Liver (tissue), 9 donors: Measurements from ENCODE around the gene GUCY2D. TPM values are rescaled to one million over a fixed set of nuclear protein-coding genes. Genes with fewer than 3 reads are reported as not detected.

Experiments
- DNase-seq: peaks from one replicate; pipeline ENCODE4 v3.0.0-alpha.2; 2017; ENCODE audit warnings: low spot score
- H3K27ac ChIP-seq, 2 donors: one replicate each; pipeline ENCODE4 v1.7.0; 2013; ENCODE audit warnings: inconsistent platforms in 2 of 2, low read length in 2 of 2, control low read depth in 1 of 2, low read depth in 1 of 2, mild to moderate bottlenecking in 1 of 2
- H3K27me3 ChIP-seq, 4 donors: one replicate each; pipeline versions ENCODE4 v1.6.1 to v1.7.0; 2013; ENCODE audit warnings: low read length in 3 of 4, inconsistent platforms in 1 of 4, mild to moderate bottlenecking in 1 of 4, moderate library complexity in 1 of 4; ENCODE audit not compliant: control insufficient read depth in 4 of 4, insufficient read depth in 4 of 4
- H3K36me3 ChIP-seq, 4 donors: one replicate each; pipeline versions ENCODE4 v1.6.1 to v1.7.0; 2013; ENCODE audit warnings: low read length in 3 of 4, mild to moderate bottlenecking in 3 of 4, low read depth in 1 of 4, moderate library complexity in 1 of 4; ENCODE audit not compliant: control insufficient read depth in 4 of 4, insufficient read depth in 3 of 4
- H3K4me1 ChIP-seq, 4 donors: one replicate each; pipeline versions ENCODE4 v1.6.1 to v1.7.0; 2013; ENCODE audit warnings: low read length in 3 of 4, mild to moderate bottlenecking in 3 of 4, moderate library complexity in 1 of 4; ENCODE audit not compliant: control insufficient read depth in 4 of 4, insufficient read depth in 4 of 4
- H3K4me3 ChIP-seq, 3 donors: one replicate each; pipeline versions ENCODE4 v1.6.1 to v1.7.0; 2013; ENCODE audit warnings: low read length in 3 of 3, control low read depth in 1 of 3, low read depth in 1 of 3, mild to moderate bottlenecking in 1 of 3
- H3K9ac ChIP-seq, 2 donors: one replicate each; pipeline ENCODE4 v1.7.0; 2013; ENCODE audit warnings: low read length in 2 of 2, mild to moderate bottlenecking in 2 of 2, moderate library complexity in 2 of 2, control low read depth in 1 of 2, low read depth in 1 of 2
- H3K9me3 ChIP-seq, 4 donors: one replicate each; pipeline versions ENCODE4 v1.6.1 to v1.7.0; 2013; ENCODE audit warnings: low read length in 3 of 4; ENCODE audit not compliant: control insufficient read depth in 4 of 4
- ATF3 ChIP-seq: IDR thresholded peaks from 2 replicates; pipeline ENCODE4 v1.6.1; 2016; ENCODE audit warnings: antibody characterized with exemption
- FOXA1 ChIP-seq: IDR thresholded peaks from 2 replicates; pipeline ENCODE4 v1.6.1; 2016; ENCODE audit warnings: antibody characterized with exemption
- FOXA2 ChIP-seq: IDR thresholded peaks from 2 replicates; pipeline ENCODE4 v1.6.1; 2016; ENCODE audit warnings: antibody characterized with exemption
- GABPA ChIP-seq, 2 donors: IDR thresholded peaks in 1 of 2; conservative IDR thresholded peaks in 1 of 2; 2 replicates each; pipeline ENCODE4 v1.6.1; 2016; ENCODE audit warnings: antibody characterized with exemption in 2 of 2, mild to moderate bottlenecking in 1 of 2, moderate library complexity in 1 of 2
- HNF4A ChIP-seq, 2 donors: conservative IDR thresholded peaks; 2 replicates each; pipeline ENCODE4 v1.6.1; 2016; ENCODE audit warnings: antibody characterized with exemption in 2 of 2, mild to moderate bottlenecking in 2 of 2
- HNF4G ChIP-seq: IDR thresholded peaks from 2 replicates; pipeline ENCODE4 v1.6.1; 2016; ENCODE audit warnings: antibody characterized with exemption
- JUND ChIP-seq, 2 donors: IDR thresholded peaks; 2 replicates each; pipeline ENCODE4 v1.6.1; 2016; ENCODE audit warnings: antibody characterized with exemption in 2 of 2
- NR2F2 ChIP-seq: IDR thresholded peaks from 2 replicates; pipeline ENCODE4 v1.6.1; 2016; ENCODE audit warnings: antibody characterized with exemption
- RAD21 ChIP-seq, 2 donors: IDR thresholded peaks; 2 replicates each; pipeline ENCODE4 v1.6.1; 2016; ENCODE audit warnings: antibody characterized with exemption in 2 of 2, mild to moderate bottlenecking in 2 of 2
- REST ChIP-seq: IDR thresholded peaks from 2 replicates; pipeline ENCODE4 v1.6.1; 2016; ENCODE audit warnings: antibody characterized with exemption, mild to moderate bottlenecking
- RXRA ChIP-seq, 2 donors: IDR thresholded peaks; 2 replicates each; pipeline ENCODE4 v1.6.1; 2017 to 2018; ENCODE audit warnings: antibody characterized with exemption in 2 of 2, mild to moderate bottlenecking in 1 of 2
- SP1 ChIP-seq: IDR thresholded peaks from 2 replicates; pipeline ENCODE4 v1.6.1; 2018; ENCODE audit warnings: antibody characterized with exemption, mild to moderate bottlenecking
- TAF1 ChIP-seq: conservative IDR thresholded peaks from 2 replicates; pipeline ENCODE4 v1.6.1; 2016; ENCODE audit warnings: antibody characterized with exemption, mild to moderate bottlenecking
- YY1 ChIP-seq: IDR thresholded peaks from 2 replicates; pipeline ENCODE4 v1.6.1; 2016; ENCODE audit warnings: antibody characterized with exemption, mild to moderate bottlenecking
- ZBTB33 ChIP-seq: IDR thresholded peaks from 2 replicates; pipeline ENCODE4 v1.6.1; 2016; ENCODE audit warnings: antibody characterized with exemption
- WGBS: extraction: QIAGEN DNeasy Blood & Tissue Kit; methylation state at CpG from one replicate; pipeline ENCODE4 v1.1.7; 2013; 5-methylcytosine and 5-hydroxymethylcytosine counted together
- polyA plus RNA-seq, 2 donors: library from polyadenylated mRNA; stranded (reverse) in 1 of 2; unstranded in 1 of 2; fragments of 200-250 nt in 1 of 2; fragments of >200 nt in 1 of 2; fragmentation: Nextera tagmentation in 1 of 2; extraction: Ambion mirVana in 1 of 2; gene quantifications; one replicate each; pipeline versions ENCODE4 v1.2.1 to v1.2.3, GENCODE V29; 2013 to 2015
- total RNA-seq, 2 donors: library from RNA; depleted of rRNA; stranded (reverse); fragments of >200 nt; gene quantifications; one replicate each; pipeline ENCODE4 v1.2.3, GENCODE V29; 2014
- TF ChIP-seq, protein P1 (sequence below): fragments of 150-350 bp; IDR thresholded peaks from 2 replicates; pipeline ENCODE4 v1.5.1; 2017; ENCODE audit warnings: improper control_type of control experiment, low read depth, low read length; ENCODE audit not compliant: missing input control
- TF ChIP-seq, protein P2 (sequence below): IDR thresholded peaks from 2 replicates; pipeline ENCODE4 v1.6.1; 2016; ENCODE audit warnings: antibody characterized with exemption
- donor health status: healthy.
- donor health status: healthy.
- donor health status: healthy.
- donor health status: healthy.
- donor health status: healthy.

The GUCY2D gene
- total and polyA plus RNA-seq, 4 donors = 0.09 to 0.14 TPM; not detected in 2

DNA sequence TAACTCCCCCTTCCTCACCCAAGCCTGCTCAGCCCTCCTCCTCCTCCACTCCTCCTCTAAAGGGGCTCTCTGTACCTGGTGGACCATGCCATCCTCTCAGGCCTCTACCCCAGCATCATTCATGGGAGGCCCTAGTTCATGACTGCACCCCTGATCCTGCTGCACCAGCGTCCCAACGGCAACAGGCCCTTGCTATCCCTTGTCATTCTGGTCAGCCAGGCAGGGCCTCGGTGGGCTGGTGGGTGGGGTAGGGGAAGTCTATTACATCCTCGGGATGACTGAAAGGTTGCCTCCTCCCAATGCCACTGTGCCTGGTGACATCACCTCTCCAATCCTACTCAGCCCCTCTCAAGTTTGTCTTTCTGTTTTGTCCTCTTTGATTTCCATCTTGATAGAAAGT is 65.4 kb downstream of the GUCY2D start:
- WGBS = 33% methylated on average over 4 of the region's 4 CpGs

GRCh38 chr17:8068736-8069586 is 66.5 kb downstream of the GUCY2D start:
- Histone ChIP-seq H3K9ac (no peak overlapping the region), H3K9me3 (no peaks in the 10 kb centered on the region), H3K27ac (no peak overlapping the region)

More for the DNA sequence above, 65.4 kb downstream of the GUCY2D start:
- Histone ChIP-seq H3K27ac (no peak overlapping the region), H3K9ac (no peak overlapping the region), H3K4me1 (peaks cover 3 to 12% (median 4%) of the 10 kb centered on the region in 4 donors), H3K27me3 (peaks cover 4 to 42% (median 8%) of the 10 kb centered on the region in 4 donors), H3K9me3 (no peaks in the 10 kb centered on the region), H3K4me3 (no peak overlapping the region), H3K36me3 (no peaks in the 10 kb centered on the region)
- no peak for DNase-seq
- TF ChIP-seq SP1 (no peak), HNF4G (no peak), YY1 (no peak), FOXA1 (no peak), GABPA (IDR thresholded peaks at IDR 0.05 in 1 of 2, conservative IDR thresholded peaks at IDR 0.05 in 1 of 2) (no peak), RAD21 (IDR thresholded peaks at IDR 0.05) (no peak), NR2F2 (no peak)
- TF ChIP-seq, protein P1, sequence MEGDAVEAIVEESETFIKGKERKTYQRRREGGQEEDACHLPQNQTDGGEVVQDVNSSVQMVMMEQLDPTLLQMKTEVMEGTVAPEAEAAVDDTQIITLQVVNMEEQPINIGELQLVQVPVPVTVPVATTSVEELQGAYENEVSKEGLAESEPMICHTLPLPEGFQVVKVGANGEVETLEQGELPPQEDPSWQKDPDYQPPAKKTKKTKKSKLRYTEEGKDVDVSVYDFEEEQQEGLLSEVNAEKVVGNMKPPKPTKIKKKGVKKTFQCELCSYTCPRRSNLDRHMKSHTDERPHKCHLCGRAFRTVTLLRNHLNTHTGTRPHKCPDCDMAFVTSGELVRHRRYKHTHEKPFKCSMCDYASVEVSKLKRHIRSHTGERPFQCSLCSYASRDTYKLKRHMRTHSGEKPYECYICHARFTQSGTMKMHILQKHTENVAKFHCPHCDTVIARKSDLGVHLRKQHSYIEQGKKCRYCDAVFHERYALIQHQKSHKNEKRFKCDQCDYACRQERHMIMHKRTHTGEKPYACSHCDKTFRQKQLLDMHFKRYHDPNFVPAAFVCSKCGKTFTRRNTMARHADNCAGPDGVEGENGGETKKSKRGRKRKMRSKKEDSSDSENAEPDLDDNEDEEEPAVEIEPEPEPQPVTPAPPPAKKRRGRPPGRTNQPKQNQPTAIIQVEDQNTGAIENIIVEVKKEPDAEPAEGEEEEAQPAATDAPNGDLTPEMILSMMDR = no peak

GRCh38 chr17:8069587-8069860 is 67.1 kb downstream of the GUCY2D start:
- DNase-seq = no peak
- Histone ChIP-seq H3K4me3 (no peak overlapping the region), H3K27me3 (peaks cover 3 to 41% (median 12%) of the 10 kb centered on the region in 4 donors), H3K4me1 (peaks cover 4 to 20% (median 6%) of the 10 kb centered on the region in 4 donors), H3K36me3 (no peaks in the 10 kb centered on the region), H3K9me3 (no peaks in the 10 kb centered on the region), H3K9ac (no peak overlapping the region), H3K27ac (no peak overlapping the region)
- WGBS = 77% methylated on average over 3 of the region's 3 CpGs
- TF ChIP-seq ZBTB33 (no peak), SP1 (no peak), FOXA1 (no peak), REST (no peak), YY1 (no peak), JUND (IDR thresholded peaks at IDR 0.05) (no peak), HNF4A (conservative IDR thresholded peaks at IDR 0.05) (no peak), FOXA2 (no peak), HNF4G (no peak), RAD21 (IDR thresholded peaks at IDR 0.05) (no peak), NR2F2 (no peak), TAF1 (no peak), ATF3 (no peak)
- TF ChIP-seq, protein P1 = no peak
- TF ChIP-seq, protein P2, sequence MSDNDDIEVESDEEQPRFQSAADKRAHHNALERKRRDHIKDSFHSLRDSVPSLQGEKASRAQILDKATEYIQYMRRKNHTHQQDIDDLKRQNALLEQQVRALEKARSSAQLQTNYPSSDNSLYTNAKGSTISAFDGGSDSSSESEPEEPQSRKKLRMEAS = no peak

More at GRCh38 chr17:8068736-8069586, 66.5 kb downstream of the GUCY2D start:
- WGBS = 31% methylated on average over 9 of the region's 9 CpGs
- Histone ChIP-seq H3K27me3 (peaks cover 4 to 39% (median 10%) of the 10 kb centered on the region in 4 donors), H3K4me1 (peaks cover 4 to 20% (median 6%) of the 10 kb centered on the region in 4 donors), H3K36me3 (no peaks in the 10 kb centered on the region), H3K4me3 (no peak overlapping the region)
- DNase-seq = no peak
- peak; percentile 54 for TF ChIP-seq NR2F2
- no peak for TF ChIP-seq RXRA (IDR thresholded peaks at IDR 0.05)
